Effector memory CD8-positive, alpha-beta T cell (primary cell): ENCODE results near the gene PROK1.

ENCODE experiments used
- ATAC-seq: fragments of 150-1000 bp; cut with Tn5 transposase; replicated peaks from 2 replicates; pipeline ENCODE4 v1.10.0; 2021; ENCODE audit warnings: mild to moderate bottlenecking, moderate library complexity
- DNase-seq, 3 experiments: peaks; one replicate each; pipeline ENCODE4 v3.0.0; 2021
- H3K27ac Mint-ChIP-seq, 2 donors: one replicate each; pipeline ENCODE4 v1.8.0; 2022; ENCODE audit warnings: mild to moderate bottlenecking in 2 of 2, mixed read lengths in 2 of 2, moderate library complexity in 2 of 2
- H3K27me3 Mint-ChIP-seq, 2 donors: one replicate each; pipeline ENCODE4 v1.8.0; 2022; ENCODE audit warnings: mixed read lengths in 2 of 2
- H3K36me3 Mint-ChIP-seq: one replicate; pipeline ENCODE4 v1.8.0; 2022; ENCODE audit warnings: mild to moderate bottlenecking, moderate library complexity, mixed read lengths; ENCODE audit not compliant: insufficient read depth
- H3K4me1 Mint-ChIP-seq, 2 donors: one replicate each; pipeline ENCODE4 v1.8.0; 2022; ENCODE audit warnings: low read depth in 2 of 2, mixed read lengths in 2 of 2
- H3K4me3 Mint-ChIP-seq, 2 donors: one replicate each; pipeline ENCODE4 v1.8.0; 2022; ENCODE audit warnings: mild to moderate bottlenecking in 2 of 2, mixed read lengths in 2 of 2, moderate library complexity in 2 of 2
- H3K9me3 Mint-ChIP-seq, 2 donors: one replicate each; pipeline ENCODE4 v1.8.0; 2022; ENCODE audit warnings: mixed read lengths in 2 of 2

The PROK1 gene

DNA sequence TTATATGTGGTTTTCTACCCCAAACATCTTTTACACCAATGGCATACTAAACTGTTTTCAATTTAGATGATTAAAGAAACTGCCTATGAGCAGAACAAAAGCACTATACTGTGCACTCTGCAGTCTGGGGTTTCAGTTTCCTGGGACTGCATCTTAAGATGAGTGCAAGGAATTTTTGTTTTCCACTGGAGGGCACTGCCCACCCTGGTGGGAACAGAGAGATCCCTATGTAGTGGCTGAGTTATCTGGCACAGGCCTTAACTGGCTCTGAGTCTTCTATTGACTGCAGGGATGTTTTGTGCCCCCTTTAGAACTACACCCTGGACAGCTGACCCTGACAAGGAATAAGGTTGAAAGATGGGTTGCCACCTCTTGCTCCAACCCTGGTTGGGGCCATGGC lies 12.0 kb downstream of the PROK1 start:
- Mint-ChIP-seq H3K27ac (no peak overlapping the region), H3K36me3 (no peaks in the 10 kb centered on the region), H3K27me3 (peaks cover 18 to 21% of the 10 kb centered on the region in 2 donors), H3K9me3 (no peaks in the 10 kb centered on the region), H3K4me3 (no peak overlapping the region), H3K4me1 (no peaks in the 10 kb centered on the region)
- no peak for ATAC-seq
- DNase-seq, result no peak

DNA sequence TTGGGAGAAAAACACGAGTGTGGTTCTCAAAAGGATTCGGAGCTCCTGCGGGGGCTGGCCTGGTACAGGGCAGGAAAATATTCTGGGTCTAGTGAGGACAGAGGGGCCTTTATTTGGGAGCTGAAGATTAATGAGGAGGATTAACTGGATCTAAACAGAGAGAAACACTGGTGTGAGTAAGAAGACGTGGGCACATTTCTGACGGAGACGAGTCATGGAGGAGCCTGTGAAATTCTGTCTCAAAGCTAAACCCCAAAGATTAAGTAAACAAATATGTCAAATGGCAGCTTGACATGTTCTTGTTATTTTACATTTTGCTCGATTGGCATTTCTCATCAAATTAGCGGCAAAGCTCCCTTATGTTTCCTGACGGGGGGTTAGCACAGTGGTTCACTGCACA lies 12.8 kb downstream of the PROK1 start:
- Mint-ChIP-seq H3K27me3 (peaks cover 18 to 21% of the 10 kb centered on the region in 2 donors), H3K36me3 (no peaks in the 10 kb centered on the region), H3K4me3 (no peak overlapping the region), H3K27ac (no peak overlapping the region), H3K9me3 (no peaks in the 10 kb centered on the region), H3K4me1 (no peaks in the 10 kb centered on the region)
- no peak for ATAC-seq
- no peak for DNase-seq

DNA sequence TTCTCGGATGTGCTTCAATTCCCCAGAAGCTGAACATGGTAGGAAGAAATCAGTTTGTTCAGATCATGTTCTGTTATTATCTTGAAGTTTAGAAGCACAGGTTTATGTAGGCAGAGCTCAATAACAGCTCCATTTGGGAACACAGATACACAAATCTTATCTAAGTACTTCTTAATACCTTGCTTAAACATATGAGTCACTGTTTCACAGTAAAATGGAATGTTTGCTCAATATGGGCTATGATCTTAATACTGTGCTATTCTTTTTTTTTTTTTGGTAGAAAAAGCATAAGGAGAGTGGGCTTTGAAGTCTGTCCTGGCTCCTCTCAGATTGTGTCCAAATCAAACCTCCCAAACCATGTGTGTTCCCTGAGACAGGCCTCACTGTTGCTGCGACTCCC lies 13.4 kb downstream of the PROK1 start:
- no peak for DNase-seq
- H3K9me3 Mint-ChIP-seq, result no peaks in the 10 kb centered on the region
- no peak for ATAC-seq
- H3K4me1 Mint-ChIP-seq, result no peaks in the 10 kb centered on the region
- H3K36me3 Mint-ChIP-seq, result no peaks in the 10 kb centered on the region
- H3K27me3 Mint-ChIP-seq, result peaks cover 18 to 24% of the 10 kb centered on the region in 2 donors
- no peak overlapping the region for H3K4me3 Mint-ChIP-seq
- no peak overlapping the region for H3K27ac Mint-ChIP-seq

DNA sequence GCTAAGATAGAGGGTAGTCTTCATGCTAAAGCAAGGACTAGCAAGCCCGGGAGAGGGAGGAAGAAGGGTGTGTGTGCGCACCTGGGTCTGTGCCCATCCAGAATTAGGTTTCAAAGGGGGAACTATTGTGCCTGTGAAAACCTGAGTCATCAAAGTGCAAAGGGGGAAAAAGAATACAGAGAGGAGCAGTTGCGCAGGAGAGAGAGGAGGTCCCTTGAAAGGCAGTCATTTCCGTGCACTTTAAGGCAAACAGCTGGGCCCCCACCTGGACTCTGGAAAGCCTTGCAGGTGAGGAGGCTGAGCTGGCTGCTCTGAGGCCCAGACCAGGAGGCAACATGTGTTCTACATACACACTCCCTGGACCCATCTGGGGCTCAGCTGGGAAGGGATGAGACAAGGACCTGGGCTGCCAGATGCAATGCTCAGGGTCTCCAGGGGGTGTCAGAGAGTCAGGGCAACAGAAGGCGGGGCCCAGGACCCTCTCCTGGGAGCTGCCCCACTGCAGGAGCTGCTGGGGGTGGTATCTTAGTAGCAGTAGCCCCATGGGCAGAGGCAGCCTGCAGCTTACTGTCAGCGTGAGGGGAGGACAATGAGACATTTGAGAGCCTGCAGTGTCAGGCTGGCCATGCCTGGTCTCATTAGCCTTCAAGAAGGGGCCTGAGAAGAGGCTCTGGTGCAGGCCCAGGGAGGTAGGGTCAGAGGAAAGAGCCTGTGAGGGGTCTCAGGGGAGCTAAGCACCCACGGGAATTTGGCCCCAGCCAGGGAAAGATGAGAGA lies 14.3 kb downstream of the PROK1 start:
- Mint-ChIP-seq H3K4me3 (no peak overlapping the region), H3K27ac (no peak overlapping the region), H3K4me1 (no peaks in the 10 kb centered on the region), H3K27me3 (peaks cover 21 to 26% of the 10 kb centered on the region in 2 donors), H3K36me3 (no peaks in the 10 kb centered on the region), H3K9me3 (no peaks in the 10 kb centered on the region)
- ATAC-seq (no peak), DNase-seq (no peak)

DNA sequence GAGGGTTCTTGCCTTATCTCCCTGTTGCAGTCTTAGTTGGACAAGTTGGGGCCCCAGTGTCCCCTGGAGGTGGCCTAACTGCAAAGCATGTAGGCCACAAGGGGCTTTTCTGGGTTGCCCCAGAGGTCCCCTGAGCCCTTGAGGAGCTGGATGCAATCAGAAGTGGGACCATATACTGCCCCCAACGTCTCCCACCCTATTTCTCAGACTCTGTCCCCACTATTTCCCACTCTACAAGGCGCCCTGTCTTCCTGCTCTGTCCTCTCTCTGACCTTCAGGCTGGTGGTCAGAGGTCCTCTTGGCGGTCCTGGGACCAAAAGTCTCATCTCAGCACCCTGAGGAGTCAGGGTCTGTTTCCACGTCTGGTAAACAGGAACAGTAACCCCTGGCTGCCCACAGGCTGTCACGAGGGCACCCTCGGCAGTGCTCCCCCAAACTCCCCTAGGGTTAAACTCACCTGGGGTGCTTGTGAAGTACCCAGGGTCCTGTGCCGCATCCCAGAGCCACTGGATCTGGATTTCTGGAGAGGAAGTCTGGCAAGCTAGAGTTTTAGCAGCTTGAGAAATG lies 14.9 kb downstream of the PROK1 start:
- ATAC-seq (no peak), DNase-seq (no peak)
- Mint-ChIP-seq H3K4me1 (no peaks in the 10 kb centered on the region), H3K4me3 (no peak overlapping the region), H3K9me3 (no peaks in the 10 kb centered on the region), H3K27me3 (peaks cover 27 to 28% of the 10 kb centered on the region in 2 donors), H3K36me3 (peaks cover 1% of the 10 kb centered on the region), H3K27ac (no peak overlapping the region)

DNA sequence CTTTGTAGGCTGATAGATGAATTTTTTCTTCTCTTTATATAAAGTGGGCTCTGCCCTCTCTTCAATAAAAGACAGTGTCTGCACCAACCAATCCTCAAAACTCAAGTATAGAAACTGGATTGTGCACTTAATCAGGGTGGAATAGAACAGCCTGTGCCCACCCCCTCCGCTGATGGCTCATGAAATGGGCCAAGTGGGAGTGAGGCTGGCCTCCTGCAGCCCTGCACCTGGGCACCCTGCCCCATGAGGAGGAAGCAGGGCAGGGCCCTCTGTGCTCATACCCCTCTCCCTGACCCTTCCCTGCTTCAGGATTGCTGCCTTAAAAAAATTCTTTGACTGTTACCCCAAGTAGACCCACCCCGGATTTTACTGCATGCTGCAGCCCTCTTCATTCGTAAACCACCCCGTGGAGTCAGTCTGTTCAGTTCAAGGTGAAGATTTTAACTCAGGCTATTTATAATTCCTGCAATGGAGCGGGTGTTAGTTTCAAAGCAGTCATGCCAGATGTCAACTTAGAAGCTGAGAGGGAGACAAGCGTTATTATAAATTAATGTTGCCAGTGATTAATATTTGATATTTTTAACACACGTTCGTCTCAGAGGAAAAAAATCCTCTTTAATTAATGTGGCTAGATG lies 15.8 kb downstream of the PROK1 start:
- Mint-ChIP-seq H3K4me3 (no peak overlapping the region), H3K27ac (no peak overlapping the region), H3K27me3 (peaks cover 35 to 37% of the 10 kb centered on the region in 2 donors), H3K36me3 (peaks cover 4% of the 10 kb centered on the region), H3K9me3 (no peaks in the 10 kb centered on the region), H3K4me1 (no peaks in the 10 kb centered on the region)
- no peak for ATAC-seq
- no peak for DNase-seq

DNA sequence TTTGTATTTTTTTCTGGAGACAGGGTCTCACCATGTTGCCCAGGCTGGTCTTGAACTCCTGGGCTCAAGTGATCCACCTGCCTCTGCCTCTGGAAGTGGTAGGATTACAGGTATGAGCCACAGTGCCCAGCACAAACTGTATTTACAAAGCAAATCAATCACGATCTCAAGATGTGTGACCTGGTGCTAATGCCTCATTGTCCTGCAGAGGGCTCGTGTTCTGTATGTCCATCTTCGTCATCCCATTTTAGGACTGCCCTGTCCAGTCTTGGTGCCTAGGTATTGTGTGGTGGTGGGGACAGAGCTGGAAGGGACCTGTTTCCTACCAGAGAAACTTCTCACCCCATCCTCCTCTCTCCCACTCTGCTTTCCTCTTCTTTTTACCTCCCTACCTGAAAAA lies 20.2 kb downstream of the PROK1 start:
- no peak overlapping the region for H3K4me3 Mint-ChIP-seq
- H3K27me3 Mint-ChIP-seq, result peaks cover 20 to 48% of the 10 kb centered on the region in 2 donors
- no peaks in the 10 kb centered on the region for H3K4me1 Mint-ChIP-seq
- ATAC-seq (no peak), DNase-seq (no peak)
- H3K9me3 Mint-ChIP-seq, result no peaks in the 10 kb centered on the region
- H3K27ac Mint-ChIP-seq, result no peak overlapping the region
- peaks cover 4% of the 10 kb centered on the region for H3K36me3 Mint-ChIP-seq

DNA sequence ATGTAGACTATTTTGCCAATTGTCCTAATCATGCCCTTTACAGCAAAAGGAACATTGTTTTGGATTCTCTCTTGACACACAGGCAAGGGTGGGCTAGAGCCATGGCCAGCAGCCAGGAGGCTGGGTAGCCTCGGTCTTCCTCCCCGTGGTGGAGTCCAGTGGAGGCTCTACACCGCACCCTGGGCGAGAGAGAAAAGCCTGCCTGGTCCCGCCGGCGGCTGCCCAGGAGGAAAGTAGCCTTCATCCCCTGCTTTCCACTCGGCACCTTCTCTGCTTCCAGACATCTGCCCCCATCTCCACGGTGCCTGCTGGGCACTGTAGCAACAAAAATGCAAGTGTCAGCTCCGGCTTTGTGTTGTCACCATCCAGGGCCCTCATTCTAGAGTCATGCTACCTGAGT lies 21.6 kb downstream of the PROK1 start:
- Mint-ChIP-seq H3K4me1 (no peaks in the 10 kb centered on the region), H3K9me3 (no peaks in the 10 kb centered on the region), H3K36me3 (peaks cover 4% of the 10 kb centered on the region), H3K27ac (no peak overlapping the region), H3K4me3 (no peak overlapping the region), H3K27me3 (peaks cover 21 to 52% of the 10 kb centered on the region in 2 donors)
- DNase-seq (no peak), ATAC-seq (no peak)

DNA sequence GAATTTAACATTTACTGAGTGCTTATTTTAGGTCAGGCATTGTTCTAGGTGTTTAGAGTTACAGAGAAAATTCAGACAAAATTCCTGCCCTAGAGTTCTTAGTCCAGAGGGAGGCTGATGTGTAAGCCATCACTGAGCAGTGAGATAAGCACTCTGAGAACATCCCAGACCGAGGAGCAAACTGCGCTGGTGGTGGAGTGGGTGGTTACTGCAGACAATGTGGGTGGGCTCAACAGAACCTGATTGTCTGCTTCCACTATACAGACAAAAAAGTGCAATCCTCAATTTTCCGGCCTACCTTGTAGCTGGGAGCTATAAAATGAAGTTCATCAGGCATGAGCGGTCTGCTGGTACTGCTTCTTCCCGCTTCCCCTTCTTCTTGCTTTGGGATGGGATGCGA lies 23.5 kb downstream of the PROK1 start:
- H3K27ac Mint-ChIP-seq, result no peak overlapping the region
- DNase-seq (no peak), ATAC-seq (no peak)
- H3K27me3 Mint-ChIP-seq, result peaks cover 15 to 59% of the 10 kb centered on the region in 2 donors
- H3K4me1 Mint-ChIP-seq, result no peaks in the 10 kb centered on the region
- no peaks in the 10 kb centered on the region for H3K9me3 Mint-ChIP-seq
- H3K36me3 Mint-ChIP-seq, result peaks cover 4% of the 10 kb centered on the region
- no peak overlapping the region for H3K4me3 Mint-ChIP-seq

DNA sequence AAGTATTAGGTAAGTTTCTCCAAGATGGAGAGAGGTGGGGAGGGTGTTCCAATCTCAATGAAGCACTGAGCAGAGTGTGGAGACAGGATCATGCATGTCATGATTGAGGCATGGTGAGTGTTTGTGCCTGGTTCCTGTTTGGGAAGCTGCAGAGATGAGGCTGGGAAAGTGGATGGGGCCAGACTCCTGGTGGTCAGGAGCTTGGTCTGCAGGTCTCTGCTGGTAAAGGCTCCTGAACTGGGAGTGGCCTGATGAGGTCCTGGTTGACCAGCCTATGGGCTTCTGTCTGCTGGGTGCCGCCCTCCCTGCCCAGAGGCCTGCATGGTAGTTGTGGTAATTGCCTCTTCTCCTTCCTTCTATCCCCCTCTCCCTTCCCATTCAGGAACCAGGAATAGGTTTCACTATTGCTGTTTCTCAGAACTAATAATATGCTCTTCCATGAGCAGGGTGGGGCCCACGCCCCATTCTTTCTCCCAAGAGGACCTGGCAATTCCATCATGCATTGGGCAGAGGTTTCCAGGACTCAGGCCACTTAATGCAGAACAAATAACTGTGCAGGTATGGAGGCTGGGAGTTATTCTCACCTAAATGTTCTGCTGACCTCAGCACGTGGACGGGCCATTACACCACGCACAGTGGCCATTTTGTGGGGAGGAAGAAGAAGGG lies 24.5 kb downstream of the PROK1 start:
- ATAC-seq (no peak), DNase-seq (no peak)
- Mint-ChIP-seq H3K4me1 (no peaks in the 10 kb centered on the region), H3K9me3 (no peaks in the 10 kb centered on the region), H3K4me3 (no peak overlapping the region), H3K27ac (no peak overlapping the region), H3K27me3 (peaks cover 13 to 61% of the 10 kb centered on the region in 2 donors), H3K36me3 (peaks cover 4% of the 10 kb centered on the region)

DNA sequence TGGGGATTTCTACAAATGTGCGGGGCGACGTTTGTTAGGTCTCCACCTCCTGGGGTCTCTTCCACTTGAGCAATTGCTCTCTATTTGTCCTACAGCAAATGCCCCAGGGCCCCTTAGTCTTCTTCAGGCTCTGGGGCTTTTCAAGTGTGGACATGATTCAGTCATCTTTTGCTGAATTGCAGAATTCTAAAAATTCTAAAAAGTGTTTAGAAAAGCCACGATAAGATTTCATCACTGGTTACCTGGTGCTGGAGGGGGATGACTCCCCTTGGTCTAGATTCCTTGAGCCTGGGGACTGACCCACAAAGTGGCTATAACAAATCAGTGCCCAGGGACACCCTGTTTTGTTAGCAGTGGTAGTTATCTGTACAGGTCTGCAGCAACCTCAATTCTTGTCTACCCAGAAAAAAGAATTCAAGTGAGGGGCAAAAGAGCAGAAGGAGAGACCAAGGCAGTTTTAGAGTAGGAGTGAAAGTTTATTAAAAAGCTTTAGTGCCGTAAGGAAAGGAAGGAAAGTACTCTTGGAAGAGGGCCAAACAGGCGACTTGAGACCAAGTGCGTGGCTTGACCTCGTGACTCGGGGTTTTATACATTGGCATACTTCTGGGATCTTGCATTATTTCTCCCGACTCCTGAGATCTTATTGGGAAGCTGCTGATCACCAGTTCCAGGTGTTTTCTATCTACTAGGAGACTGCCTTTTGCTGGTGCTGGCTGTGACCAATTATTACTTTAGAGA lies 25.2 kb downstream of the PROK1 start:
- Mint-ChIP-seq H3K9me3 (no peaks in the 10 kb centered on the region), H3K4me3 (no peak overlapping the region), H3K36me3 (no peaks in the 10 kb centered on the region), H3K27me3 (peaks cover 9 to 54% of the 10 kb centered on the region in 2 donors), H3K4me1 (no peaks in the 10 kb centered on the region), H3K27ac (no peak overlapping the region)
- ATAC-seq, result no peak
- DNase-seq, result no peak

DNA sequence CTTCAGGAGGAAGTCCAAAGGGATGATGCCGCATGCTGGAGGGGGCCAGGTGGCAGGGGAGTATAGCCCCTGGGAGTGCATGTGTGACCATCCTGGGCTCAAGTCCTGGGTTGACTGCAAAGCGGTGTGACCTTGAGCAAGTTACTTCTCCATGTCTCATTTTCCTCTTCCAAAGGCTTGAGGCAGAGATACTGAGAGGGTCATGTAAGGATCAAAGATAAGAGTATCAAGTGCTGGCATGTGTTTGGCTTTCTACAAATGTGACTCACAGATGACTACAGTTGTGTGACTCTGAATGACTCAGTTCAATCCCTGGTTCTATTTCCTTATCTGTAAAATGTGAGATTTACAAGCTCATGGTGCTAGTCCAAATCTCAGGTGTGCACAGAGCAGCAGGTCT lies 26.1 kb downstream of the PROK1 start:
- Mint-ChIP-seq H3K27ac (no peak overlapping the region), H3K36me3 (no peaks in the 10 kb centered on the region), H3K4me1 (no peaks in the 10 kb centered on the region), H3K4me3 (no peak overlapping the region), H3K9me3 (no peaks in the 10 kb centered on the region), H3K27me3 (peaks cover 5 to 48% of the 10 kb centered on the region in 2 donors)
- DNase-seq, result no peak
- no peak for ATAC-seq

DNA sequence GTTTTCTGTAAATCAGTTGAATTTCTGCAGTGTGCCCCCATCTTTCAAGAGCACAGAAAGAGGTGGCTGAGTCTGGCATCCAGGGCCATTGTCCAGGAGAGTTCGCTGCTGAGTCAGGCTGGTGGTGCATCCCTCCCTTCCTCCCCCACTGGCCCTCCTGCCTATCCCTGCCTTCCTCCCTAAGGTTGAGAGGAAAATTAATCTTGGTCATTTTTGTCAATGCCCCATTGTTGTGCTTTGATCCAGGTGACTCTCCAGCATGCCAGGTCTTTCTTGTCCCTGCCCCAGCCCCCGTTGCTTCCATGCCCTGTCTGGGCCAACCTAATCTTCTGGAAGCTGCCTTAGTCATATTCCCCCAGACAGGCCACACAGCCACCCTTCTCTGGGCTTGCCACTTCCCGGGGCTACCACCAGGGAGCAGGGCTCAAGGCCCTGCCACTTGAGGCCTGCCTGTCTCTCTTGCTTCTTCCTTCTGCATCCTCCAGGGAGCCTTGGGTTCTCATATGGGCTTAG lies 26.6 kb downstream of the PROK1 start:
- ATAC-seq, result no peak
- no peaks in the 10 kb centered on the region for H3K4me1 Mint-ChIP-seq
- no peak overlapping the region for H3K4me3 Mint-ChIP-seq
- peaks cover 5 to 45% of the 10 kb centered on the region in 2 donors for H3K27me3 Mint-ChIP-seq
- H3K27ac Mint-ChIP-seq, result no peak overlapping the region
- H3K36me3 Mint-ChIP-seq, result no peaks in the 10 kb centered on the region
- no peak for DNase-seq
- no peaks in the 10 kb centered on the region for H3K9me3 Mint-ChIP-seq
